Stomach smooth muscle (tissue), 2 donors: ENCODE measurements around the gene UHRF1.

Experiments used
- H3K27ac ChIP-seq: one replicate; pipeline ENCODE4 v1.7.0; 2013; ENCODE audit warnings: mild to moderate bottlenecking, low read length, inconsistent platforms
- H3K27me3 ChIP-seq, 2 donors: one replicate each; pipeline ENCODE4 v1.7.0; 2013; ENCODE audit warnings: low read length in 2 of 2; ENCODE audit not compliant: insufficient read depth in 2 of 2, control insufficient read depth in 1 of 2
- H3K36me3 ChIP-seq, 2 donors: one replicate each; pipeline ENCODE4 v1.7.0; 2013; ENCODE audit warnings: low read length in 2 of 2; ENCODE audit not compliant: control insufficient read depth in 2 of 2, insufficient read depth in 2 of 2
- H3K4me1 ChIP-seq: one replicate; pipeline ENCODE4 v1.7.0; 2013; ENCODE audit warnings: low read length; ENCODE audit not compliant: control insufficient read depth, insufficient read depth
- H3K4me3 ChIP-seq, 2 donors: one replicate each; pipeline ENCODE4 v1.7.0; 2013; ENCODE audit warnings: low read length in 2 of 2
- H3K9ac ChIP-seq, 2 donors: one replicate each; pipeline ENCODE4 v1.7.0; 2013; ENCODE audit warnings: low read length in 2 of 2, mild to moderate bottlenecking in 1 of 2
- H3K9me3 ChIP-seq, 2 donors: one replicate each; pipeline ENCODE4 v1.7.0; 2013; ENCODE audit warnings: low read length in 2 of 2; ENCODE audit not compliant: control insufficient read depth in 2 of 2
- donor health status: healthy.
- donor health status: Pancreatic carcinoma.

Gene UHRF1

GRCh38 chr19:4991996-4992698 lies 82.8 kb downstream of the UHRF1 start:
- Histone ChIP-seq H3K36me3 (peaks cover 0 to 7% of the 10 kb centered on the region in 2 donors), H3K27ac (no peak overlapping the region), H3K9ac (no peak overlapping the region), H3K4me1 (peaks cover 14% of the 10 kb centered on the region), H3K27me3 (no peaks in the 10 kb centered on the region), H3K4me3 (no peak overlapping the region), H3K9me3 (peaks cover 0 to 4% of the 10 kb centered on the region in 2 donors)

- no peak overlapping the region for H3K4me3 ChIP-seq
- no peaks in the 10 kb centered on the region for H3K27me3 ChIP-seq
- H3K27ac ChIP-seq, result no peak overlapping the region
- H3K36me3 ChIP-seq, result peaks cover 5 to 7% of the 10 kb centered on the region in 2 donors
- H3K9me3 ChIP-seq, result peaks cover 0 to 4% of the 10 kb centered on the region in 2 donors
- peaks cover 3% of the 10 kb centered on the region for H3K4me1 ChIP-seq
- H3K9ac ChIP-seq, result no peak overlapping the region
Observed at GRCh38 chr19:4993683-4994082, 84.4 kb downstream of the UHRF1 start.

- H3K27me3 ChIP-seq, result no peaks in the 10 kb centered on the region
- no peak overlapping the region for H3K4me3 ChIP-seq
- no peaks in the 10 kb centered on the region for H3K4me1 ChIP-seq
- peaks cover 0 to 4% of the 10 kb centered on the region in 2 donors for H3K9me3 ChIP-seq
- peaks cover 5 to 7% of the 10 kb centered on the region in 2 donors for H3K36me3 ChIP-seq
- H3K9ac ChIP-seq, result no peak overlapping the region
- no peak overlapping the region for H3K27ac ChIP-seq
Observed at GRCh38 chr19:4996701-4997100, 87.4 kb downstream of the UHRF1 start.

DNA sequence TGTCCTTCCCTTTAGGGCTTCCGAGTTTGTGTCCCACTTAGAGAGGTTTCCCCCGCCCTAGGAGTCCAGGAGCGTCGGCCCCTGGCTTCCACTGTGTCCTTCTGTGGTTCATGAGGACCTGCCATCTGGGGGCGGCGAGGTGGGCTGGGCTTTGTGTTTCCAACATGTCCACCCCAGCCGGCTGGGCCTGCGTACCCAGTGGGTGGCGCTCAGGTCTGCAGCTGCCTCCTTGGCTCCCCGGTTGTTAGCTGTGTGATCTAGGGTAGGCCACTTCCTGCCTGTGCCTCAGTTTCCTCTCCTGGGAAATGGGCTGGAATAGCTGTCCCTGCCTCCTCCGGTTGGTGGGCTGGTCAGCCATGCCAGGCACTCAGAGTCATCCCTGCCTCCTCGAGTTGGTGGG lies 88.0 kb downstream of the UHRF1 start:
- Histone ChIP-seq H3K27ac (no peak overlapping the region), H3K4me3 (no peak overlapping the region), H3K27me3 (no peaks in the 10 kb centered on the region), H3K4me1 (no peaks in the 10 kb centered on the region), H3K9ac (no peak overlapping the region), H3K36me3 (peaks cover 5 to 7% of the 10 kb centered on the region in 2 donors), H3K9me3 (peaks cover 0 to under 1% of the 10 kb centered on the region in 2 donors)

- Histone ChIP-seq H3K9me3 (no peaks in the 10 kb centered on the region), H3K27me3 (no peaks in the 10 kb centered on the region), H3K9ac (no peak overlapping the region), H3K4me1 (no peaks in the 10 kb centered on the region), H3K36me3 (peaks cover 5 to 7% of the 10 kb centered on the region in 2 donors), H3K27ac (no peak overlapping the region), H3K4me3 (no peak overlapping the region)
Observed at GRCh38 chr19:5000120-5000611, 90.9 kb downstream of the UHRF1 start.

GRCh38 chr19:5001615-5002014 lies 92.3 kb downstream of the UHRF1 start:
- H3K4me1 ChIP-seq, result no peaks in the 10 kb centered on the region
- H3K4me3 ChIP-seq, result no peak overlapping the region
- no peak overlapping the region for H3K9ac ChIP-seq
- H3K9me3 ChIP-seq, result no peaks in the 10 kb centered on the region
- no peaks in the 10 kb centered on the region for H3K27me3 ChIP-seq
- no peak overlapping the region for H3K27ac ChIP-seq
- peaks cover 4 to 5% of the 10 kb centered on the region in 2 donors for H3K36me3 ChIP-seq

- no peaks in the 10 kb centered on the region for H3K9me3 ChIP-seq
- peaks cover 0 to 5% of the 10 kb centered on the region in 2 donors for H3K36me3 ChIP-seq
- H3K4me3 ChIP-seq, result no peak overlapping the region
- no peak overlapping the region for H3K27ac ChIP-seq
- no peaks in the 10 kb centered on the region for H3K4me1 ChIP-seq
- H3K27me3 ChIP-seq, result no peaks in the 10 kb centered on the region
- no peak overlapping the region for H3K9ac ChIP-seq
Observed at GRCh38 chr19:5002143-5002542, 92.8 kb downstream of the UHRF1 start.

- H3K27me3 ChIP-seq, result no peaks in the 10 kb centered on the region
- H3K27ac ChIP-seq, result no peak overlapping the region
- H3K4me1 ChIP-seq, result no peaks in the 10 kb centered on the region
- no peak overlapping the region for H3K4me3 ChIP-seq
- no peaks in the 10 kb centered on the region for H3K36me3 ChIP-seq
- H3K9ac ChIP-seq, result no peak overlapping the region
- H3K9me3 ChIP-seq, result peaks cover 0 to 6% of the 10 kb centered on the region in 2 donors
Observed at GRCh38 chr19:5003781-5004180, 94.5 kb downstream of the UHRF1 start.

DNA sequence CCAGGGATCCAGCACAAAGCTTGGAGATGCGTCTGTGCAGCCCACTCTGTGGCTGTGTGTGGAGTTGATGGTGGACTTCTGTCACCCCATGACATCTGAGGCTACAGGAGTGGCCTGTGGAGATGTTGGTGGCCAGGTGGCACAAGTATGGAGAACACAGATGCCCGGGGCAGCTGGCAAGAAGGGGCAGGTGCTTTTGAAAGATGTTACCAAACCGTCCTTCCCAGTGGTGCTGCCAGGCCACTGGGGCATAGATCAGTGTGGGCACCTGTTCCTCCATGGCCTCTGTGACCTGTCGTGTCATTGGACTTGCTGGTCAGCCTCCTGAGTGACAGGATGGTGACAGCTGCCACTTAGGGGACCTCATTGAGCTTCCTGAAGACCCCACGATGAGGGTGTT lies 95.8 kb downstream of the UHRF1 start:
- H3K27ac ChIP-seq, result no peak overlapping the region
- H3K9ac ChIP-seq, result no peak overlapping the region
- peaks cover 0 to 6% of the 10 kb centered on the region in 2 donors for H3K9me3 ChIP-seq
- H3K36me3 ChIP-seq, result no peaks in the 10 kb centered on the region
- H3K4me1 ChIP-seq, result no peaks in the 10 kb centered on the region
- H3K27me3 ChIP-seq, result no peaks in the 10 kb centered on the region
- no peak overlapping the region for H3K4me3 ChIP-seq

DNA sequence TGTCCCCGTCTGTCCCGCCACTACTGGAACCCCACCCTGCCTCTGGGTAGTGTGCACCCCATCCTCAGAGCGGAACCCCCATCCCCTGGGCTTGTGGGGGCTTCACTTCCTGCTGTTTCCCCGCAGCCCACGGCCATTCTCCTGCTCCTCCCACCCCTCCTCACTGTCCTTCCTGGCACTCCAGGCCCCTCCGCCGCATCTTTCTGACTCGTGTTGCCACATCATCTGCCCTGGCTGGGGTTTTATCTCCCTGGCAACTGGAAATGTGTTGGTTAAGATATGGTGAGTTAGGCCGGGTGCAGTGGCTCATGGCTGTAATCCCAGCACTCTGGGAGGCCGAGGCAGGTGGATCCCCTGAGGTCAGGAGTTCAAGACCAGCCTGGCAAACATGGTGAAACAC lies 96.9 kb downstream of the UHRF1 start:
- peaks cover 4% of the 10 kb centered on the region for H3K4me1 ChIP-seq
- no peak overlapping the region for H3K9ac ChIP-seq
- H3K4me3 ChIP-seq, result no peak overlapping the region
- H3K36me3 ChIP-seq, result no peaks in the 10 kb centered on the region
- no peaks in the 10 kb centered on the region for H3K27me3 ChIP-seq
- H3K27ac ChIP-seq, result no peak overlapping the region
- peaks cover 0 to 6% of the 10 kb centered on the region in 2 donors for H3K9me3 ChIP-seq

DNA sequence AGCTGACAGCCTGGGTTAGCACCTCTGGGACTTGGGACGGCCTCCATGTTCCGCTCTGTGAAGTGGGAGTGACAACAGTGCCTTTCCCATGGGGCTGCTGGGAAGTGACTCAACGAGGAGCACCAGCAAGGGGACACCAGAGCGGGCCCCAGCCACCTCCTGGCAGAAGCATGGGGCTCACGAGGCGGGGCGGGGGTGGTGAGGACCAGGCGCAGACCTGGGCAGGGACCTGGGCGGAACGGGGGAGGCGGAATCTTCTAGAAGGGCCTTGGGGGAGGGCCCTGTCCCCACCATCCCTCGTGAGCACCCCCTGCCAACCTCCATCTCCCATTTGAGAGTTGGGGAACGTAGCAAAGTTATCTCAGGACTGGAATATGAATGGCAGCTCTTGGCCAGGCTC lies 97.5 kb downstream of the UHRF1 start:
- H3K36me3 ChIP-seq, result no peaks in the 10 kb centered on the region
- H3K4me1 ChIP-seq, result peaks cover 4% of the 10 kb centered on the region
- H3K4me3 ChIP-seq, result no peak overlapping the region
- H3K9ac ChIP-seq, result no peak overlapping the region
- H3K9me3 ChIP-seq, result peaks cover 0 to 6% of the 10 kb centered on the region in 2 donors
- no peak overlapping the region for H3K27ac ChIP-seq
- no peaks in the 10 kb centered on the region for H3K27me3 ChIP-seq
